Subcutaneous adipose tissue (tissue), 4 donors: ENCODE results near the gene RGS6. TPM values are rescaled to one million over a fixed set of nuclear protein-coding genes. Genes with fewer than 3 reads are reported as not detected.

Experiments used
- CTCF ChIP-seq: fragments of 450-650 bp; IDR thresholded peaks from one replicate; pipeline ENCODE4 v1.5.1; 2016; ENCODE audit warnings: low read depth, mild to moderate bottlenecking, control low read depth, antibody characterized with exemption, moderate library complexity
- total RNA-seq, 4 donors: library from RNA; depleted of rRNA; stranded (reverse); fragments of >200 nt; gene quantifications; one replicate each; pipeline ENCODE4 v1.1.0, GENCODE V29; 2016

RGS6 gene
- total RNA-seq, 4 donors from 2014 or later: 4.4 to 32.0 (median 11.4) TPM

- TF ChIP-seq CTCF: no peak
Measured at GRCh38 chr14:71985538-71986189, 53.4 kb downstream of the RGS6 start.

GRCh38 chr14:71988476-71988875 is 56.2 kb downstream of the RGS6 start:
- no peak for TF ChIP-seq CTCF

GRCh38 chr14:71988939-71989338 is 56.7 kb downstream of the RGS6 start:
- TF ChIP-seq CTCF: no peak

- TF ChIP-seq CTCF: no peak
Measured at GRCh38 chr14:71994416-71994815, 62.2 kb downstream of the RGS6 start.

GRCh38 chr14:71995741-71996140 is 63.5 kb downstream of the RGS6 start:
- no peak for TF ChIP-seq CTCF

- TF ChIP-seq CTCF: no peak
Measured at GRCh38 chr14:71996610-71997009, 64.4 kb downstream of the RGS6 start.

- TF ChIP-seq CTCF: no peak
Measured at GRCh38 chr14:72000907-72001306, 68.7 kb downstream of the RGS6 start.
